Mucosa of descending colon (tissue), 3 donors: ENCODE data around the gene RAE1. TPM values are rescaled to one million over a fixed set of nuclear protein-coding genes. Genes with fewer than 3 reads are reported as not detected.

Source experiments
- ATAC-seq: fragments of 200-7000 bp; cut with Tn5 transposase; one replicate; pipeline ENCODE4 v1.9.1; 2020; ENCODE audit warnings: mild to moderate bottlenecking, moderate library complexity
- DNase-seq, 3 donors: peaks; one replicate each; pipeline ENCODE4 v3.0.0-alpha.2; 2020
- H3K36me3 ChIP-seq: fragments of 200-600 bp; one replicate; pipeline ENCODE4 v1.8.0; 2021; ENCODE audit warnings: low read depth, mild to moderate bottlenecking
- H3K4me1 ChIP-seq: fragments of 200-600 bp; one replicate; pipeline ENCODE4 v1.8.0; 2021; ENCODE audit warnings: low read depth, mild to moderate bottlenecking
- H3K4me3 ChIP-seq: fragments of 200-600 bp; one replicate; pipeline ENCODE4 v1.8.0; 2021; ENCODE audit warnings: mild to moderate bottlenecking
- H3K9me3 ChIP-seq: fragments of 200-600 bp; one replicate; pipeline ENCODE4 v1.8.0; 2021; ENCODE audit warnings: mild to moderate bottlenecking
- intact Hi-C, 2 donors: fragments of 100-400 bp; cut with DNase I in 1 of 2; cut with micrococcal nuclease in 1 of 2; formaldehyde crosslinking; loops; one replicate each; pipeline versions ENCODE4 v1.11.0 to v1.11.1; 2022; cut with DNase I, micrococcal nuclease
- total RNA-seq, 3 donors: library from RNA; stranded (reverse); fragmentation: NEBNext Ultra II Directional in 2 of 3; extraction: Animal tissue kit (Norgen Biotek cat#: 25700) in 2 of 3; gene quantifications; one replicate each; pipeline versions ENCODE4 v1.2.1 to v1.2.4, GENCODE V29; 2021 to 2023
- TF ChIP-seq, protein P1 (sequence below): fragments of 200-600 bp; IDR thresholded peaks from one replicate; pipeline ENCODE4 v1.8.0; 2022; ENCODE audit warnings: antibody characterized with exemption, mild to moderate bottlenecking
- donor health status: DM: no; HTN: no; CAD: no; lungs with moderate emphysema.
- donor health status: DM: no; HTN: no; CAD: no.
- donor health status: DM: no; HTN: yes; CAD: no.

The RAE1 gene
- total RNA-seq, 3 donors from 2014 or later = 17.6 to 21.0 (median 19.9) TPM

- H3K4me3 ChIP-seq = no peak overlapping the region
- intact Hi-C loops = loop anchor here (5.0 to 10.0 kb wide), 2 partner anchors 110 to 197 kb away; no protein-coding TSS in a partner anchor
- TF ChIP-seq, protein P1, sequence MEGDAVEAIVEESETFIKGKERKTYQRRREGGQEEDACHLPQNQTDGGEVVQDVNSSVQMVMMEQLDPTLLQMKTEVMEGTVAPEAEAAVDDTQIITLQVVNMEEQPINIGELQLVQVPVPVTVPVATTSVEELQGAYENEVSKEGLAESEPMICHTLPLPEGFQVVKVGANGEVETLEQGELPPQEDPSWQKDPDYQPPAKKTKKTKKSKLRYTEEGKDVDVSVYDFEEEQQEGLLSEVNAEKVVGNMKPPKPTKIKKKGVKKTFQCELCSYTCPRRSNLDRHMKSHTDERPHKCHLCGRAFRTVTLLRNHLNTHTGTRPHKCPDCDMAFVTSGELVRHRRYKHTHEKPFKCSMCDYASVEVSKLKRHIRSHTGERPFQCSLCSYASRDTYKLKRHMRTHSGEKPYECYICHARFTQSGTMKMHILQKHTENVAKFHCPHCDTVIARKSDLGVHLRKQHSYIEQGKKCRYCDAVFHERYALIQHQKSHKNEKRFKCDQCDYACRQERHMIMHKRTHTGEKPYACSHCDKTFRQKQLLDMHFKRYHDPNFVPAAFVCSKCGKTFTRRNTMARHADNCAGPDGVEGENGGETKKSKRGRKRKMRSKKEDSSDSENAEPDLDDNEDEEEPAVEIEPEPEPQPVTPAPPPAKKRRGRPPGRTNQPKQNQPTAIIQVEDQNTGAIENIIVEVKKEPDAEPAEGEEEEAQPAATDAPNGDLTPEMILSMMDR = no peak
- H3K4me1 ChIP-seq = peaks cover 39% of the 10 kb centered on the region
- DNase-seq (peak in 1 of 3 donors; percentile 26), ATAC-seq (no peak)
- no peaks in the 10 kb centered on the region for H3K36me3 ChIP-seq
- H3K9me3 ChIP-seq = no peaks in the 10 kb centered on the region
Measured at GRCh38 chr20:57387463-57387862, 36.4 kb downstream of the RAE1 start.

DNA sequence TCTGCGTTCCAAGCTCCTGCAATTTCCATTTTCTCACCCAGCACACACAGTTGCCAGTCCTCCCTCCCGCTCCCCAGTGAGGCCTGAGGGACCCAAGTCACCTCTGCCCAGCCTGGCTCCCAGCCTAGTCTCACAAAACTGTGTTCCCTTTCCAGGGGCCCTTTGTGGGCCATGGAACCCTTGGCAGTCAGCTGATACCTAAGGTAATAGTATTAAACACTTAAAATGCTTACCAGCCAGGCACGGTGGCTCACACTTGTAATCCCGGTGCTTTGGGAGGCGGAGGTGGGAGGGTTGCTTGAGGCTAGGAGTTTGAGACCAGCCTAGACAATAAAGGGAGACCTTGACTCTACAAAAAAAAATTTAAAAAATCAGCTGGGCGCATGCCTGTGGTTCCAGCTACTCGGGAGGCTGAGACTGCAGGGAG is 36.9 kb downstream of the RAE1 start:
- H3K36me3 ChIP-seq = no peaks in the 10 kb centered on the region
- TF ChIP-seq, protein P1 = no peak
- H3K4me1 ChIP-seq = peaks cover 40% of the 10 kb centered on the region
- no peaks in the 10 kb centered on the region for H3K9me3 ChIP-seq
- intact Hi-C loops = loop anchor here (5.0 to 10.0 kb wide), 2 partner anchors 109 to 197 kb away; no protein-coding TSS in a partner anchor
- DNase-seq (peak in 1 of 3 donors; percentile 31), ATAC-seq (no peak)
- H3K4me3 ChIP-seq = no peak overlapping the region

- intact Hi-C loops = loop anchor here (5.0 to 10.0 kb wide), 2 partner anchors 108 to 196 kb away; no protein-coding TSS in a partner anchor
- TF ChIP-seq, protein P1 = no peak
- Histone ChIP-seq H3K4me1 (peaks cover 40% of the 10 kb centered on the region), H3K4me3 (no peak overlapping the region), H3K9me3 (no peaks in the 10 kb centered on the region), H3K36me3 (no peaks in the 10 kb centered on the region)
- DNase-seq (peak; percentile 87 to 91 (median 91)), ATAC-seq (peak; percentile 74)
Measured at GRCh38 chr20:57388953-57389694, 38.1 kb downstream of the RAE1 start.

DNA sequence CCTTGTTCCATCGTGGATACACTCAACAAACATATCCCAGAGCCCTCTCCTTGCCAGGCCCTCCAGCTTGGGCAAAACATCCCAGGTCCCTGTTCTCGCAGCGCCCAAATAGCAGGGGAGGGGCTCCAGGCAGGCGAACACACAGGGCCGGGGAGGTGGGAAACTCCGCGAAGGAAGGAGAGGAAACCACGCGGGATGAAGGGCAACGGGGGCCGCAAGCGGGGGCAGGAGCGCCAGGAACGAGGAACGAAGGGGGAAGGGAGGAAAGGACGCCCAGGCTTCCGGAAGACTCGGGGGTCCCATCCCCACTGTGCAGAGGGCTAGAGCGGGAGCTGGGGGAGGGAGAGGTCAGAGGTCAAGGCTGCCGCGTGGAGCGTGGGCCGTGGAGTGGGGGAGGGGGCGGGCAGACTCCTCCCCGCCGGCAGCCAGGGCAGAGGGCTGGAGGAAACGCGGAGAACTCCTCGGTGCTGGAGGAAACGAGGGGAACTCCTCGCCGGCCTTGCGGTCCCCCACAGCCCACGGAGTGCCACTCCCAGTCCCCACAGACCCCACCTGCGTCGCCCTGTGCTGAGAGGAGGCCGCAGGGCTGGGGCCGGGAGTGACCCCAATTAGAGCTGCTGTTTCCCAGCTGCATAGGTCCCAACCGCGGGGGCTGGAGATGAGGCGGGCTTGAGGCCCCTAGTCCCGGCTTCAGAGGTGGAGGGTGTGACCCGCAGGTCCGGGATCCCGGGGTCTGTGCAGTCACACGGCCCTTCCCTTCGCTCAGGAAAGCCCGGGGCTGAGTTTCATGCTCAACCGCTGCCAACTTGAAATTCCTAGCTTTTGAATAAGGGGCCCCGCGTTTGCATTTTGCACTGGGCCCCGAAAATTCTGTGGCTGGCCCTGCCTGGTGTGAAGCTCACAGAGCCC is 38.9 kb downstream of the RAE1 start:
- Histone ChIP-seq H3K4me1 (peaks cover 36% of the 10 kb centered on the region), H3K9me3 (no peaks in the 10 kb centered on the region), H3K36me3 (no peaks in the 10 kb centered on the region), H3K4me3 (no peak overlapping the region)
- DNase-seq (peak; percentile 43 to 78 (median 65)), ATAC-seq (no peak)
- TF ChIP-seq, protein P1 = no peak
- intact Hi-C loops = loop anchor here (5.0 to 10.0 kb wide), 2 partner anchors 107 to 195 kb away; no protein-coding TSS in a partner anchor

GRCh38 chr20:57390604-57391438 is 39.8 kb downstream of the RAE1 start, which contains the start of gene RBM38:
TSS of gene RBM38 (plus strand) at chr20:57391396. CDS start at chr20:57391582, 186 bp downstream.
- H3K4me3 ChIP-seq = peak within 1 kb of the TSS; percentile 65
- ATAC-seq = peak; percentile 76
- DNase-seq = peak; percentile 80 to 86 (median 86)
- H3K36me3 ChIP-seq = no peaks in the 10 kb centered on the region
- no peaks in the 10 kb centered on the region for H3K9me3 ChIP-seq
- intact Hi-C loops = no loop called here
- TF ChIP-seq, protein P1 = no peak
- H3K4me1 ChIP-seq = peaks cover 29% of the 10 kb centered on the region
